ENCODE results near the gene RTN4.
A peak's percentile ranks its signal among the peaks of the same experiment; 100 is the strongest.

Gene RTN4

GRCh38 chr2:55063226-55063625 lies 13.0 kb upstream of the RTN4 start:
- peaks cover 10% of the 10 kb centered on the region for H3K4me1 ChIP-seq (ENCODE audit: low read length)
- H3K79me2 ChIP-seq (ENCODE audit: low read length), result no peaks in the 10 kb centered on the region
- no peak overlapping the region for H2AFZ ChIP-seq (ENCODE audit: low read depth, low read length)
- no peak overlapping the region for H3K27ac ChIP-seq (ENCODE audit: low read length)
- no peaks in the 10 kb centered on the region for H3K36me3 ChIP-seq (replicated peaks; ENCODE audit: low read depth, low read length)
- H3K27me3 ChIP-seq (ENCODE audit: low read depth, low read length), result no peaks in the 10 kb centered on the region
- TF ChIP-seq, protein P1, sequence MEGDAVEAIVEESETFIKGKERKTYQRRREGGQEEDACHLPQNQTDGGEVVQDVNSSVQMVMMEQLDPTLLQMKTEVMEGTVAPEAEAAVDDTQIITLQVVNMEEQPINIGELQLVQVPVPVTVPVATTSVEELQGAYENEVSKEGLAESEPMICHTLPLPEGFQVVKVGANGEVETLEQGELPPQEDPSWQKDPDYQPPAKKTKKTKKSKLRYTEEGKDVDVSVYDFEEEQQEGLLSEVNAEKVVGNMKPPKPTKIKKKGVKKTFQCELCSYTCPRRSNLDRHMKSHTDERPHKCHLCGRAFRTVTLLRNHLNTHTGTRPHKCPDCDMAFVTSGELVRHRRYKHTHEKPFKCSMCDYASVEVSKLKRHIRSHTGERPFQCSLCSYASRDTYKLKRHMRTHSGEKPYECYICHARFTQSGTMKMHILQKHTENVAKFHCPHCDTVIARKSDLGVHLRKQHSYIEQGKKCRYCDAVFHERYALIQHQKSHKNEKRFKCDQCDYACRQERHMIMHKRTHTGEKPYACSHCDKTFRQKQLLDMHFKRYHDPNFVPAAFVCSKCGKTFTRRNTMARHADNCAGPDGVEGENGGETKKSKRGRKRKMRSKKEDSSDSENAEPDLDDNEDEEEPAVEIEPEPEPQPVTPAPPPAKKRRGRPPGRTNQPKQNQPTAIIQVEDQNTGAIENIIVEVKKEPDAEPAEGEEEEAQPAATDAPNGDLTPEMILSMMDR (IDR thresholded peaks at IDR 0.05; ENCODE audit: low read depth, low read length), result no peak
- TF ChIP-seq EZH2phosphoT487 (IDR thresholded peaks at IDR 0.05; ENCODE audit: low read depth), result no peak
- no peak overlapping the region for H3K9ac ChIP-seq (ENCODE audit: low read length)
- H3K4me3 ChIP-seq (ENCODE audit: low read length), result no peak overlapping the region
- H3K9me3 ChIP-seq (ENCODE audit: insufficient read depth, low read length), result no peaks in the 10 kb centered on the region
- H4K20me1 ChIP-seq (ENCODE audit: insufficient read depth, low read length), result no peaks in the 10 kb centered on the region
- H3K4me2 ChIP-seq (ENCODE audit: low read length), result peak overlapping the region; percentile 46; the same call in 1 of the 2 replicates

GRCh38 chr2:55062754-55063153 lies 12.5 kb upstream of the RTN4 start:
- Histone ChIP-seq H3K36me3 (replicated peaks; ENCODE audit: low read depth, low read length) (no peaks in the 10 kb centered on the region), H3K4me1 (ENCODE audit: low read length) (peaks cover 10% of the 10 kb centered on the region), H3K27ac (ENCODE audit: low read length) (no peak overlapping the region), H3K9me3 (ENCODE audit: insufficient read depth, low read length) (no peaks in the 10 kb centered on the region), H4K20me1 (ENCODE audit: insufficient read depth, low read length) (no peaks in the 10 kb centered on the region), H3K4me2 (ENCODE audit: low read length) (no peak overlapping the region), H2AFZ (ENCODE audit: low read depth, low read length) (no peak overlapping the region), H3K79me2 (ENCODE audit: low read length) (no peaks in the 10 kb centered on the region), H3K9ac (ENCODE audit: low read length) (no peak overlapping the region), H3K27me3 (ENCODE audit: low read depth, low read length) (no peaks in the 10 kb centered on the region), H3K4me3 (ENCODE audit: low read length) (no peak overlapping the region)
- TF ChIP-seq, protein P1 (IDR thresholded peaks at IDR 0.05; ENCODE audit: low read depth, low read length), result no peak
- TF ChIP-seq EZH2phosphoT487 (IDR thresholded peaks at IDR 0.05; ENCODE audit: low read depth), result no peak

DNA sequence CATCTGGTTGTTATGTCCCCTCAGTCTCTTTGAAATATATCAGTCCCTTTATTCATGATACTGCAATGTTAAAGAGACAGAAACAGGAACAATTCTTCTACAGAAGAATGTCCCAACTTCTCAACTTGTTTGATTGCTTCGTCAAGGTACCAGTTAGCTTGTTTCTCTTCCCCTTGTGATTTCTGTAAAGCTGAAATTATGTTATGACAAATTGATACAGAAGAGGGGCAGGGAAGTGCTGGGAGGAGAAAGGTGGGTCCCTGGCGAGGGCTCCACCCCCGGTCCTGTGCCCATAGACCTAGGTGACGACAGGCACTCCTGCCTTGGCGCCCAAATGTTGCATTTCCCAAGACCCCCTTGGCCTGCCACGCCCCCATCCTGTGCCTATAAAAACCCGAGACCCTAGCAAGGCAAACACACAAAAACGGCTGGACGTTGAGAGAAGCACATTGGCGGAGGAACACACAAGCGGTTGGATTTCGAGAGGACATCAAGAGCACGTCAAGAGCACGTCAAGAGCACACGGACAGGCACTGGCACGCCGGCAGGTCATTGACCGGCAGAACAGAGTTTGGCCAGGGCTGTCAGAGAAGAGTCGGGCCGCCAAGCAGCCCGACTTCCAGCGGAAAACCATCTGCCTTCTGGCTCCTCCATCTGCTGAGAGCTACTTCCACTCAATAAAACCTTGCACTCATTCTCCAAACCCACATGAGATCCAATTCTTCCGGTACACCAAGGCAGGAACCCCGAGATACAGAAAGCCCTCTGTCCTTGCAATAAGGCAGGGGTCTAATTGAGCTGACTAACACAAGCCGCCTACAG lies 11.5 kb upstream of the RTN4 start:
- Histone ChIP-seq H3K27me3 (ENCODE audit: low read depth, low read length) (no peaks in the 10 kb centered on the region), H3K9ac (ENCODE audit: low read length) (no peak overlapping the region), H3K27ac (ENCODE audit: low read length) (no peak overlapping the region), H3K4me1 (ENCODE audit: low read length) (peaks cover 11% of the 10 kb centered on the region), H2AFZ (ENCODE audit: low read depth, low read length) (no peak overlapping the region), H4K20me1 (ENCODE audit: insufficient read depth, low read length) (no peaks in the 10 kb centered on the region), H3K36me3 (replicated peaks; ENCODE audit: low read depth, low read length) (no peaks in the 10 kb centered on the region), H3K79me2 (ENCODE audit: low read length) (no peaks in the 10 kb centered on the region), H3K9me3 (ENCODE audit: insufficient read depth, low read length) (no peaks in the 10 kb centered on the region), H3K4me3 (ENCODE audit: low read length) (no peak overlapping the region), H3K4me2 (ENCODE audit: low read length) (no peak overlapping the region)
- TF ChIP-seq, protein P1 (IDR thresholded peaks at IDR 0.05; ENCODE audit: low read depth, low read length), result no peak
- no peak for TF ChIP-seq EZH2phosphoT487 (IDR thresholded peaks at IDR 0.05; ENCODE audit: low read depth)

- Histone ChIP-seq H3K4me1 (ENCODE audit: low read length) (peaks cover 22% of the 10 kb centered on the region), H3K27ac (ENCODE audit: low read length) (no peak overlapping the region), H3K4me2 (ENCODE audit: low read length) (no peak overlapping the region), H3K79me2 (ENCODE audit: low read length) (no peaks in the 10 kb centered on the region), H4K20me1 (ENCODE audit: insufficient read depth, low read length) (no peaks in the 10 kb centered on the region), H3K36me3 (replicated peaks; ENCODE audit: low read depth, low read length) (no peaks in the 10 kb centered on the region), H2AFZ (ENCODE audit: low read depth, low read length) (no peak overlapping the region), H3K4me3 (ENCODE audit: low read length) (no peak overlapping the region), H3K9ac (ENCODE audit: low read length) (no peak overlapping the region), H3K9me3 (ENCODE audit: insufficient read depth, low read length) (no peaks in the 10 kb centered on the region), H3K27me3 (ENCODE audit: low read depth, low read length) (no peaks in the 10 kb centered on the region)
- no peak for TF ChIP-seq EZH2phosphoT487 (IDR thresholded peaks at IDR 0.05; ENCODE audit: low read depth)
- TF ChIP-seq, protein P1 (IDR thresholded peaks at IDR 0.05; ENCODE audit: low read depth, low read length), result no peak
Observed at GRCh38 chr2:55059793-55060192, 9.5 kb upstream of the RTN4 start.

All from OCI-LY3 (cell line).